IMR-90 (cell line): Measurements from ENCODE around the gene TANGO6.

Experiments used
- BHLHE40 ChIP-seq: fragments of 150-350 bp; IDR thresholded peaks from 2 replicates; pipeline ENCODE4 v1.6.1; 2016; ENCODE audit warnings: mild to moderate bottlenecking, low read depth, low read length
- CTCF ChIP-seq: conservative IDR thresholded peaks from 2 replicates; pipeline ENCODE4 v1.5.1; 2012; ENCODE audit warnings: mild to moderate bottlenecking, low read depth, low read length, improper control_type of control experiment
- ELK1 ChIP-seq: fragments of 150-350 bp; IDR thresholded peaks from 2 replicates; pipeline ENCODE4 v1.6.1; 2016; ENCODE audit warnings: low read depth, mild to moderate bottlenecking, low read length, moderate library complexity, borderline replicate concordance
- MAZ ChIP-seq: IDR thresholded peaks from 2 replicates; pipeline ENCODE4 v1.6.1; 2012; ENCODE audit warnings: low read depth, mild to moderate bottlenecking, low read length, improper control_type of control experiment, moderate library complexity, borderline replicate concordance
- POLR2A ChIP-seq: IDR thresholded peaks from 2 replicates; pipeline ENCODE4 v1.6.1; 2012; ENCODE audit warnings: mild to moderate bottlenecking, low read depth, low read length
- RAD21 ChIP-seq: IDR thresholded peaks from 2 replicates; pipeline ENCODE4 v1.6.1; 2012; ENCODE audit warnings: low read length, improper control_type of control experiment
- TF ChIP-seq, protein P1 (sequence below): fragments of 150-350 bp; IDR thresholded peaks from 2 replicates; pipeline ENCODE4 v1.6.1; 2017; ENCODE audit warnings: mild to moderate bottlenecking, antibody characterized with exemption, low read length, low read depth

DNA sequence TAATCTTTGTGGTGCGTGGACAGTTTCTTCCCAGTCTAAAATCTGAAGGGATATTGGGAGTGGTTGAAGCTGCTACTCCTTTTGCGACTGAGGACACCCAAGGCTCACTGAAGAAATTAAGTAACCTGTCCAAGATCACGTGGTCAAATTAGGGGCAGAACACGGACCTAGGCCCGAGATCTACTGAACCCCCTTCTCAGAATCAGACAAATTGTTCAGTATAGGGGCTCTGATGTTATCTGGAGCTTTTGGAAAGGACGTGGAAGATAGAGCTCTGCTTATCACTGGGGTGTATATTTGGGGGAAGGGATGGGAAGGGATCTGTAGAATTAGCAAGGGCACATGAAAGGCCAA is 857 bp downstream of the TANGO6 start:
- TF ChIP-seq CTCF, result no peak
- no peak for TF ChIP-seq ELK1
- no peak for TF ChIP-seq RAD21
- TF ChIP-seq BHLHE40, result no peak
- TF ChIP-seq, protein P1, sequence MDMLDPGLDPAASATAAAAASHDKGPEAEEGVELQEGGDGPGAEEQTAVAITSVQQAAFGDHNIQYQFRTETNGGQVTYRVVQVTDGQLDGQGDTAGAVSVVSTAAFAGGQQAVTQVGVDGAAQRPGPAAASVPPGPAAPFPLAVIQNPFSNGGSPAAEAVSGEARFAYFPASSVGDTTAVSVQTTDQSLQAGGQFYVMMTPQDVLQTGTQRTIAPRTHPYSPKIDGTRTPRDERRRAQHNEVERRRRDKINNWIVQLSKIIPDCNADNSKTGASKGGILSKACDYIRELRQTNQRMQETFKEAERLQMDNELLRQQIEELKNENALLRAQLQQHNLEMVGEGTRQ, result peak; percentile 76
- no peak for TF ChIP-seq MAZ
- no peak for TF ChIP-seq POLR2A
